Suprapubic skin (tissue), 3 donors: ENCODE measurements around the gene NT5DC4.

Experiments
- EP300 ChIP-seq: sonication (generic); formaldehyde crosslinking; IDR thresholded peaks from one replicate; pipeline ENCODE4 v1.6.1; 2017; ENCODE audit warnings: antibody characterized with exemption
- POLR2A ChIP-seq, 2 donors: fragments of 450-650 bp; IDR thresholded peaks; one replicate each; pipeline ENCODE4 v1.6.1; 2017; ENCODE audit warnings: antibody characterized with exemption in 2 of 2, mild to moderate bottlenecking in 2 of 2, moderate library complexity in 2 of 2
- TF ChIP-seq, protein P1 (sequence below), 2 donors: fragments of 200-600 bp in 1 of 2; fragments of 450-650 bp in 1 of 2; sonication (generic) in 1 of 2; IDR thresholded peaks; one replicate each; pipeline ENCODE4 v1.5.1; 2016 to 2019; ENCODE audit warnings: antibody characterized with exemption in 2 of 2, mild to moderate bottlenecking in 1 of 2, moderate library complexity in 1 of 2

DNA sequence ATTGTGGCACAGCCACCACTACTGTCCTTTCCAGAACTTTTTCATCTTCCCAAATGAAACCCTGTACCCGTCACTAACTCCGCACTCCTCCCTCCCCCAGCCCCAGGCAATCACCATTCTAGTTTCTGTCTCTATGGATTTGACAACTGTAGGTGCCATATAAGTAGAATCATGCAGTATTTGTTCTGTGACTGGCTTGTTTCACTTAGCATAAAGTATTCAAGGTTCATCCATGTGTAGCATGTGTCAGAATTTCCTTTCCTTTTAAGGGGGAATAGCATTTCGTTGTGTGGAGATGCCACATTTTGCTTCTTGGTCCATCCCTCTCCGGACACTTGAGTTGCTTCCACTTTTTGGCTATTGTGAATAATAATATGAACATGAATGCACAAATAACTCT, 44.4 kb downstream of the NT5DC4 start:
- TF ChIP-seq, protein P1, sequence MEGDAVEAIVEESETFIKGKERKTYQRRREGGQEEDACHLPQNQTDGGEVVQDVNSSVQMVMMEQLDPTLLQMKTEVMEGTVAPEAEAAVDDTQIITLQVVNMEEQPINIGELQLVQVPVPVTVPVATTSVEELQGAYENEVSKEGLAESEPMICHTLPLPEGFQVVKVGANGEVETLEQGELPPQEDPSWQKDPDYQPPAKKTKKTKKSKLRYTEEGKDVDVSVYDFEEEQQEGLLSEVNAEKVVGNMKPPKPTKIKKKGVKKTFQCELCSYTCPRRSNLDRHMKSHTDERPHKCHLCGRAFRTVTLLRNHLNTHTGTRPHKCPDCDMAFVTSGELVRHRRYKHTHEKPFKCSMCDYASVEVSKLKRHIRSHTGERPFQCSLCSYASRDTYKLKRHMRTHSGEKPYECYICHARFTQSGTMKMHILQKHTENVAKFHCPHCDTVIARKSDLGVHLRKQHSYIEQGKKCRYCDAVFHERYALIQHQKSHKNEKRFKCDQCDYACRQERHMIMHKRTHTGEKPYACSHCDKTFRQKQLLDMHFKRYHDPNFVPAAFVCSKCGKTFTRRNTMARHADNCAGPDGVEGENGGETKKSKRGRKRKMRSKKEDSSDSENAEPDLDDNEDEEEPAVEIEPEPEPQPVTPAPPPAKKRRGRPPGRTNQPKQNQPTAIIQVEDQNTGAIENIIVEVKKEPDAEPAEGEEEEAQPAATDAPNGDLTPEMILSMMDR (IDR thresholded peaks at IDR 0.05), result no peak
- TF ChIP-seq EP300 (no peak), POLR2A (IDR thresholded peaks at IDR 0.05) (no peak)
